GM20431 (cell line): Measurements from ENCODE around the gene WWC1.
"Not testable (repeated sequence)": the region's sequence is repeated elsewhere in the genome, so short reads cannot be mapped to it uniquely, and the experiment has no call there.

Source experiments
- in situ Hi-C: fragments of 300-500 bp; cut with MseI, MboI; formaldehyde crosslinking; loops from one replicate; pipeline ENCODE4 v1.15.0; 2020; ENCODE audit warnings: low sequenced_read_pairs; ENCODE audit not compliant: unreplicated experiment

Gene WWC1

DNA sequence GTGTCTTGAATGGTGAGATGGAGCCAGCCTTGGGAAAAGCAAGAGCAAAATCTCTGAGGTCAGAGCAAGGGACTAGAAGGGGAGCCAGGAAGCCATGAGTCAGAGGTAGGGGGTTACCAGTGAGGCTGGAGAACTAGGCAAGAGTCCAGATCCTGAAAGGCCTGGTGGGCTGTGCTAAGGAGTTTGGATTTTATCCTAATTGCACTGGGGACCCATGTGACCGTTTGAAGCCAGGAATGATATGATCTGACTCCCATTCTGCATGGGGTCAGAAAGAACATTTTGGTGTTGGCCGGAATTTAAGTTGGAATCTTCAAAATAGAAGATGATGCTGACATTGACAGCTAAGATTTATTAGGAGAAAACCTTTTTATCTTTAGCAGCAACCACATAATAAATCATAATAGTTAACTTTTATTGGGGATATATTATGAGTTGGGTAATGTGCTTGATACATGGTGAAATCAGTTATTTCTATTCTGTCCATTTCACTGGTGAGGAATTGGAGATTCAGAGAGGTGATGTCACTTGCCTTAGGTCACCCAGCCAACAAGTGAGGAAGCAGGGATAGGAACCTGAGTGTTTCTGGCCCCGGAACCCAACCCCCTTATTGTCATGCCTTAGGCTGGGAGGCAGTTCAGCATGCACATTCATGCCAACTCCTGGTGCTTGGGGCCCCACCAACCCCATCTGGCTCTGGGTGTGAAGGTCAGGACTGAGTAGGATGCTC, 133.3 kb downstream of the WWC1 start:
- in situ Hi-C loops = no loop called here

- in situ Hi-C loops = no loop called here
These were observed 134.8 kb downstream of the WWC1 start for GRCh38 chr5:168426007-168426863.

GRCh38 chr5:168426864-168427172, 135.4 kb downstream of the WWC1 start:
- in situ Hi-C loops = no loop called here

GRCh38 chr5:168427224-168427623, 135.8 kb downstream of the WWC1 start:
- in situ Hi-C loops = no loop called here

DNA sequence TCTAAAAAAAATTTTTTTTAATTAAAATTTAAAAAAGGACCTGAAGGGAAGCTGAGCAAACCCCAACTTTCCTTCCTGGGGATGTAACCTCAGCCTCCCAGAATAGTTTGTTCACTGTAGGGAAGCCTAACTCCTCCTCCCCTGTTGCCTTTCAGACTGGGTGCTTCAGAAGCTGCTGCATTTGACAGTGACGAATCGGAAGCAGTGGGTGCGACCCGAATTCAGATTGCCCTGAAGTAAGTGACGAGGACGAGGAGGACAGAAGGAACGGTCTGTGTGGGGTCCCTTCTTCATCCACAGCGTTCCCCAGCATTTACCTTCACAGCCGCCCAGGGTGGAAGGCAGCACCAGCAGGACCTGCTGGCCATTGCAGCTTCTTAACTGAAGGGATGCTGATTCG, 137.1 kb downstream of the WWC1 start:
- in situ Hi-C loops = no loop called here

DNA sequence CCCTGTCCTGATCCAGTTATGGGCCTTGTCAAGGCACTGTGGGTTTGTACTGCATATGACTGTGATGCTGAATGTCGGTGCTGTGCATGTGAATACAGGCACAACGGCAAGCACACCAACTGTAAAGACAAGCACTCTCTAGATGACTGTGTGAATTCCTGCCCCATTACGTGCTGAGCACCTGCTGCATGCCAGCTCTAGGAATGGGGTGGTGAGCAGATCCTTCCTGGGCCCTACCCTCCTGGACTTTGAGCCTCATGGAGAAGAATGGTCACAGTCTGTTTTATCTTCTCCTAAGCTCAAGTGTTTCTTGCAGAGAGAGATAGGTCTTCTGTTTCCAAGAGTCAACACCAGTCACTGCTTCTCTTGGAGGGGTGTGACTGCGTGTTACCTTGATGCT, 138.9 kb downstream of the WWC1 start:
- in situ Hi-C loops = no loop called here

DNA sequence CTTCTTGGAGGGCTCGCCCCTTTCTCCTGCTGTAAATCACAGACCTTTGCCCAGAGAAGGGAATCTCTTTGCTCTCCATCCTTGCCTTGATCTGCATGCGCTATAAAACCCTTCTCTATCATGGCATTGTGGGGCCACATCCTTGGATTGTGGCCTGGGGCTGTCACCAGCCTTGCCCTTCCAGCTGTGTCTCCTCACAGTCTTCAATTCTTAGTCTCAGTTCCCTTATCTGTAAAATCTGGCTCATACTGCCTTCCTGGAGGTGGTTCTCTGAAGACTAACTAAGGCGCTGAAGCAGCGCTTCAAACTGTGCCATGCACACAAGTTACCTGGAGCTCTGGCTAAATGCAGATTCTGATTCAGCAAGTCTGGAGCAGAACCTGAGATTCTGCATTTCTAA, 141.5 kb downstream of the WWC1 start:
- in situ Hi-C loops = no loop called here

DNA sequence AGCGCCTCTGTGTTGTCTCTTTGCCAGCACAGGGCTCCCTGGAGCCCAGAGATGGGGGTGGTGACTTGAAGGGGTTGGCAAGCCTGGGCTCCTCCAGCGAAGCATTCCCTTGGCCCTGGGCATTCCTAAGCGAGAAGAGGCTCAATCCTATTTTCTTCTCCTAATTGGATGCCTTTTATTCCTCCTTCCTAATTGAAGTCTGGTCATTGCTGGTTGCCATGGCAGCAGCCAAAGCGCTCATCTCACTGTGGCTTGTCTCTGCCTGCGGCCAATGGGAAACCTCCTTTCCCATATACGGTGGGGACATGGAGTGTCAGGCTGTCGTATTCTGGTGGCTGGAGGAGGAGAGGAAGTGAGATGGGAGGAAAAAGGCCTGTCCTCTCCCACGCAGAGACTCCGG, 142.6 kb downstream of the WWC1 start:
- in situ Hi-C loops = no loop called here

- in situ Hi-C loops = no loop called here
These were observed 143.4 kb downstream of the WWC1 start for GRCh38 chr5:168434746-168435321.

GRCh38 chr5:168435340-168435739, 143.9 kb downstream of the WWC1 start:
- in situ Hi-C loops = not testable (repeated sequence)

GRCh38 chr5:168438349-168438748, 146.9 kb downstream of the WWC1 start:
- in situ Hi-C loops = no loop called here

DNA sequence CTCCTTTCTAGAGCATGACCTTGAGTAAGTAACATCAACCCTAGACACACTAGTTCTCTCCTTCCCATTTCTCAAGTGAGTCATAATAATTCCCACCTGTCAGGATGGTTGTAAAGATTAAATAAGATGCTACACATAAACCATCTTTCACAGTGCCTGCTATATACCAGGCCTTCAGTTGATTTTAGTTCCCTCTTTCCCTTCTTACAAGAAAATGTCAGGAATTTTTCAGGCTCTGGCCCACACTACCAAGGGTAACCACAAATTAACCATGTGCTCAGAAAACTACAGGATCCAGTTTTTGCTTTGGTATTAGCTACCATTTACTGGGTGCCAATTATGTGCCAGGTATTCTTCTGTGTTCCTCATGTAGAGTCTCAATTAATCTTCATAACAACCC, 152.1 kb downstream of the WWC1 start:
- in situ Hi-C loops = no loop called here

DNA sequence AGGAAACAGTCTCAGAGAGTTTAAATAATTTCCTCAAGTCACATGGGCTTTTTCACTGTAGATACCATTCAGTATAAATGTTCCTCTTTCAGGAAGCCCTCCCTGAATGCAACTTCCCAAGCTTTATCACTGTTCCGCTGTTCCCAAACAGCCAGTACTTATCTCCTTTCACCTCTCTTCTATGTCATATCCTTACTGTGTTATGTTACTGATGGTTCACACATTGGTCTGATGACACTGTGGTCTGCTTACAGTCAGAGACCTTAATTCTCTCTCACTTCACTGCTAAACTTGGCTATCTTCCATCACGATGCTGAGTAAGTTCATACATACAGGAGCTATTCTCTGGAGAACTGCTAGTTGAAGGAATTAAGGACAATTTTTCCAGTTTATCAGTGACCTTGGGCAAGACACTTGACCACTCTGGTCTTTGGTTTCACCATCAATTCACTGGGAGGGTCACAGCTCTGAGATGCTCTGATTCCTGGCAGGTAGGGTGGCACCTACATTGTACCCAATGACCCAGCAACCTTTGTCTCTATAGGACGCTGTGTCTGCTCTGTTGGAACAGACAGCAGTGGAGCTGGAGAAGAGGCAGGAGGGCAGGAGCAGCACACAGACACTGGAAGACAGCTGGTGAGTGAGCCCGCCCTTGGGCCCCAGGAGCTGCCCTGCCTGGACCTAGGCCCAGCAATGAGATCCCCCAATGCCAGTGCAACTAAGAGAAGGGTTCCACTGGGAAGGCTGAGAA, 152.7 kb downstream of the WWC1 start:
- in situ Hi-C loops = no loop called here

DNA sequence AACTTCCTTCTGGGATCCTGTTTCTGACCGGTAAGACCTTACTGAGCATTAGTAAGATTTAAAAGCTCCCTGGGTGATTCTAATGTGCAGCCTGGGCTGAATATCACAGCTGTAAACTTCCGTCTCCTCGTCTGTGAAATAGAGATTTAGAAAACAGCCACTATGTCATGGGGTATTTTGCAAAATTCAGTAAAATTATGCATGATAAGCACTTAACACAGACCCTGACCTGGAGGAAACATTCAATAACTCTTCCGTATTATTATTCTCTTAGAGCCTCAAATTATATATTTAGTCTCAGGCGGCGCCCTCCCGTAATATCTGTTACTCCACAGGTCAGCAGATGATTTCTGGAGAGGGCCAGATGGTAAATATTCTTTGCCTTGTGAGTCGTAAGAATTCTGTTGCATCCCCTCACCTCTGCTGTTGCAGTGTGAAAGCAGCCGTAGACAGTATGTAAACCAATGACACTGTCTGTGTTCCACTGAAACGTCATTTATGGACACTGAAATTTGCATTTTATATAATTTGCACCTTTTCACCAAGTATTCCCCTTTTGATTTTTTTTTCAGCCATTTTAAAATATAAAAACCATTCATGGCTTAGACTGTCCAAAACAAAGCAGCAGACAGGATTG, 155.7 kb downstream of the WWC1 start:
- in situ Hi-C loops = no loop called here

GRCh38 chr5:168447808-168448207, 156.4 kb downstream of the WWC1 start:
- in situ Hi-C loops = no loop called here

- in situ Hi-C loops = no loop called here
These were observed 157.7 kb downstream of the WWC1 start for GRCh38 chr5:168449166-168449565.

DNA sequence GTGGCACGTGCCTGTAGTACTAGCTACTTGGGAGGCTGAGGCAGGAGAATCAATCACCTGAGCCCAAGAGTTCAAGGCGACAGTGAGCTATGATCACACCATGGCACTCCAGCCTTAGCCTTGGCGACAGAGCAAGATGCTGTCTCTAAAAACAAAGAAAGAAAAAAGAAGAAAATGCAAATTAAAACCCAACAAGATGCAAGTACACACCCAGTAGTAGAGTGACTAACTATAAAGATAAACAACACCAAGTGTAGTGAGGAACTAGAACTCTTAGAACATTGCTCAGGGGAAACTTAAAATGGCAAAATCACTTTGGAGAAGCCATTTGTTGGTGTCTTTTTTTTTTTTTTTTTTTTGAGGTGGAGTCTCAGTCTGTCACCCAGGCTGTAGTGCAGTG, 160.1 kb downstream of the WWC1 start:
- in situ Hi-C loops = no loop called here

DNA sequence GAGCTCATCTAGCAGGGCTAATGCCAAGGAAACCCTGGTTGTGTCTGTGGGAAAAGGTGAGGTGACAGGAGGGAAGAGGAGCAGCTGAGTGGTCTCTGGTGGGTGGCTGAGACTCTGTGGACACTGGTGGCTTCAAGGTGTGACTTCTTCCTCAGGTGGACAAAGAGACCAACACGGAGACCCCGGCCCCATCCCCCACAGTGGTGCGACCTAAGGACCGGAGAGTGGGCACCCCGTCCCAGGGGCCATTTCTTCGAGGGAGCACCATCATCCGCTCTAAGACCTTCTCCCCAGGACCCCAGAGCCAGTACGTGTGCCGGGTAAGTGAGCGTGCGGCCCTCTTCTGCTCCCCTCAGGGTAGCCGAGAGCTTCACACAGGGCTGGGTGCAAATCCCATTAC, 163.8 kb downstream of the WWC1 start:
- in situ Hi-C loops = no loop called here

DNA sequence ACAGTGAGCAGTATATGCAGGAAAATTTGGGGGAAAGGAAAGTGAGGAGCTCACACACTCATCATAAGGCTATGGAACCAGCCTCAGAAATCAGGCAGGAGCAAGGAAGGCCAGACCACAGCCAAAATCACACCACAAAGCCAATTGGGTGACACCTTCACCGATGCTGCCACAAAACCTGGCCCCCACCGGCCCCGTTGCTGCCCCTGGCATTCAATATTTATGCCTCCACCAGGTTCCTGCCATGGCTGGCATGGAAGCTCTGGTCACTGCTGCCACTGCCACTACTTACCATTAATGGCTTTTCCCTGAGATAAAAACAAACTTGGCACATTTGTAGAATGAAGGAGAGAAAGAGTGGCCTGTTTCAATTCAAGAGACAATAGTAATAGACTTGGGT, 166.1 kb downstream of the WWC1 start:
- in situ Hi-C loops = no loop called here

DNA sequence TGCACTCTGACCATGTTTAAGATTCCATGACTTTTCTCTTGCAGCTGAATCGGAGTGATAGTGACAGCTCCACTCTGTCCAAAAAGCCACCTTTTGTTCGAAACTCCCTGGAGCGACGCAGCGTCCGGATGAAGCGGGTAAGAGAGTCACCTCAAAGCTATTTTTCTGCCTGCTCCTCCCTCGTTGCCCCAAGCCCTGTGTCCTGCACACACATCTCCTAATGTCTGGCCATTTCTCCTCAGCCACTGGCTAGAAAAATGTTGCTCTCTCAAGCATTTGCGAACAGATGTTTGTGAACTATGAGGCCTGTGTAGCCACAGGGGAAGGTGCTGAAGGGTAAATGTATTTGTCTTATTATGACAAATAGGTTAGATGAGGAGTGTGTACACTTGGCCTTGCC, 169.2 kb downstream of the WWC1 start:
- in situ Hi-C loops = no loop called here
